SKM-1 treated with dmso at 0.1 percent for 144 hours (cell line): ENCODE data around the gene PTPRN.
"Not testable (repeated sequence)": the region's sequence is repeated elsewhere in the genome, so short reads cannot be mapped to it uniquely, and the experiment has no call there.

Experiments used
- DNase-seq: peaks from one replicate; lab custom pipeline; 2025; ENCODE audit not compliant: unreplicated experiment; lab: John Stamatoyannopoulos, UW

The PTPRN gene

DNA sequence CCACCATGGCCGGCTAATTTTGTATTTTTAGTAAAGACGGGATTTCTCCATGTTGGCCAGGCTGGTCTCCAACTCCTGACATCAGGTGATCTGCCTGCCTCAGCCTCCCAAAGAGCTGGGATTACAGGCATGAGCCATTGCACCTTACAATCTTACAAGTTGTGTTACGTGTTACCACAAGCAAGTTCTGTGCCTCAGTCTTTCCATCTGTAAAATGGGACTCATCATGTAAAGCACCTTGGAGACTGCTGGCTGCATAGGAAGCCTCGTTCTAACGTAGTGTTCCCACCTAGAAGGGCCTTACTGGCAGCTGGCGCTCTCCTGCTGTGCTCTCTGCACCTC is 20.0 kb downstream of the PTPRN start:
- no peak for DNase-seq

DNA sequence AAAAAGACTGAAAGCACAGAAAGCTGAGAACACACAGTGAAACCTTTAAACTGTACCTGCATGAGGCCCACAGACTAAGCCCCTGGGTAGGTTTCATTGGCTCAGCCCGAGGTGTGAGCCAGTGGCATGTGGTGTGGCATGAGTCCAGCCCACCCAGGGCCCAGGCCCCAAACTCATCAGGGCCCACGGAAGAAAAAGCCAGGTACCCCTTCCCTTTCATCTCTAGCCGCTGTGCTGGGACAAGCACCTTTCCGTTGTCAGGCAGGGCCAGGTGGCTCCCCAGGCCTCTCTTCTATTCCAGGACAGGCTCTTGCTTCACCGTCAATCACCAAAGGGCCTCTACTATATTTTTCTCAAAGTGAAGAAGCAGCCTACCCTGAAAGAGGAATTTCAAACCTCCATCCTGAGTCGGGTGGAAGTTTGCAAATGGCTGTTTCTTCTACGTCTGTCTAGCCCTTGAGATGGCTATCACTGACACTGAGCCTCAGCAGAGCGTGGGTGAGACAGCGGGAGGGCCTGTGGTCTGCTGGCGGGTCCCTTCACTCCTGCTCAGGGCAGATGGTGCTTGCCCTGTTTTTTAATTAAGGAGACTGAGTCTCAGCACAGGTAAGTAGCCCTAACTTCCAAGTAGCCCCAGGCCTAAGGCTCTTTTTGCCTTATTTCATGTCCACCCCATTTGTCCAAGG is 21.5 kb downstream of the PTPRN start:
- DNase-seq: no peak

DNA sequence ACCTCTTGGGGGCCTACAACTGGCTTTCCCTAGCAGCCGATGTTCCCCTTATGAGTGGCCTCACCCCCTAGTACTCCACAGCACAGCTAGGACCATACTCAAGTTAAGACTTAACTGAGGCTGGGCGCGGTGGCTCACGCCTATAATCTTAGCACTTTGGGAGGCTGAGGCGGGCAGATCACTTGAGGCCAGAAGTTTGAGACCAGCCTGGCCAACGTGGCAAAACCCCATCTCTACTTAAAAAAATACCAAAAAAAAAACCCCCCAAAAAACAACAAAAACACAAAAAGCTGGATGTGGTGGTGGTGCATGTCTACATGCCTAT is 22.1 kb downstream of the PTPRN start:
- DNase-seq: not testable (repeated sequence)

DNA sequence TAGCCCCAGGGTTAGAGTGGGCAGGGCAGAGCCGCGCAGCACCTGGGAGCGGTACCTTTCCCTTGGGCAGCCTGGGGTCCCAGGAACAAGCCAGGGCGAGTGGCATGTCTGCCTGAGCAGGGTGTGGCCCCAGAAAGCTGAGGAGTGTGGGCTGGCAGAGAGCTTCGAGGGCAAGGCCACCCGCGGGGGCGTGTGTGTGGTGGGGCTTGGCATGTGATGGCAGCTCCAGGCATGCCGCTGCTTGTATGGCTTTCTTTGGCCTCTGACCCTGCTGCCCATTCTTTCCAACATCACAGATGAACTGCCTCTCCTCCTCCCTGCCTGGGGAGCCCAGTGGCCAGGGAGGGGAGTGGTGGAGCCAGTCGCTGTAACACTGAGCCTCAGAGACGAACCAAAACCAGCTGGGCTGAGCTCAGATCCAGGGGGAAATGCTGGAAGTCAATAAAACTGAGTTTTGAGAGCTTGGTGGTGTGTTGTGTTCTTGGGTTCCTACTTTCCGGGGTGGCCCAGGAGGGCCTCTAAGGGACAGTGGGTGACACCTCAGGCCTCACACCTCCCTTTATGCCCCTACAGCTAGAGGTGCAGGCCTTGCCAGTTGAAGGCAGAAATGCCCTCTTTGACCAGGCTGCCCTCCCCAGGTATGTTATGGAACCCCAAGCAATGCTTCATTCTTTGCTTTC is 22.6 kb downstream of the PTPRN start:
- DNase-seq: no peak

DNA sequence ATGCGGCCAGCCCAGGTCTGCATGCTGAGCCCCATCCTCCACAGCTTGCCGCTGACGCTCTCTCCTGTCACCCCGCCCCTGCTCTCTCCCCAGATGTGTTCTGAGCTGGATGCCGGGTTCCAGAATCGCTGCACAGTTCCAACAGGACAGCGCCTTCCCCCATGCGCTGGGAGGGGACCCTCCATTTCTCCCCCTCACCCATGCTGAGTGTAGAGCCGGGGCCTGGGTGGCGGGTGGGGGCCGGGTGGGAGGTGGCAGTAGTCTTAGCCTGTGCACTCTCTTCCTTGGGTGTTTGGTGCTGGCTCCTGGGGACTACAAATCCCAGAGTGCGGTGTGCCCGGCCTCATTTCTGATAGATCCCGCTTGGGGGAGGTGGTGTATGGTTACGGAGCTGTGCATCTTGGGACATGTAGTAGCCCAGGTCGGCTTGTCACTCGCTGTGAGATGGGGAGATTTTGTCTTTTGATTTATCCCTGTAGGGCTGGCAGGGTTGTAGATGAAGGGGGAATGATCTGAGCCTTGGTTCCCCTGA is 23.2 kb downstream of the PTPRN start:
- no peak for DNase-seq

DNA sequence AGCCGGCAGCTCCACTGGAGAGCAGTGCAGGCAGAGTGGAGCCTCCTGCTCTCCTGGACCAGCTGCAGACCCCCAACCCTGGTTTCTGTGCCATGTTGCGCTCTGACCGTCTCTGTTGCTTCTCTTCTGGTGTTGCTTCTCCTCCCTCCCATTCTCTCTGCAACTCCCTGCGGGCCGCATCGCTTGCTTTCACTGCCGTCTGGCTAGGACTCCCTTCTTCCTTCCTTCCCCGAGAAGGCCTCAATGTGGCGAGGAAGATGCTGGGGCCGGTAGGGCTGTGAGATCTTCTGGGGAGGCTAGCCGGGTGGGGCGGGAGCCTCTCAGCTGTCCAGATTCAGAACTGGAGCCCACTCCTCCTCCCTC is 23.8 kb downstream of the PTPRN start:
- no peak for DNase-seq

DNA sequence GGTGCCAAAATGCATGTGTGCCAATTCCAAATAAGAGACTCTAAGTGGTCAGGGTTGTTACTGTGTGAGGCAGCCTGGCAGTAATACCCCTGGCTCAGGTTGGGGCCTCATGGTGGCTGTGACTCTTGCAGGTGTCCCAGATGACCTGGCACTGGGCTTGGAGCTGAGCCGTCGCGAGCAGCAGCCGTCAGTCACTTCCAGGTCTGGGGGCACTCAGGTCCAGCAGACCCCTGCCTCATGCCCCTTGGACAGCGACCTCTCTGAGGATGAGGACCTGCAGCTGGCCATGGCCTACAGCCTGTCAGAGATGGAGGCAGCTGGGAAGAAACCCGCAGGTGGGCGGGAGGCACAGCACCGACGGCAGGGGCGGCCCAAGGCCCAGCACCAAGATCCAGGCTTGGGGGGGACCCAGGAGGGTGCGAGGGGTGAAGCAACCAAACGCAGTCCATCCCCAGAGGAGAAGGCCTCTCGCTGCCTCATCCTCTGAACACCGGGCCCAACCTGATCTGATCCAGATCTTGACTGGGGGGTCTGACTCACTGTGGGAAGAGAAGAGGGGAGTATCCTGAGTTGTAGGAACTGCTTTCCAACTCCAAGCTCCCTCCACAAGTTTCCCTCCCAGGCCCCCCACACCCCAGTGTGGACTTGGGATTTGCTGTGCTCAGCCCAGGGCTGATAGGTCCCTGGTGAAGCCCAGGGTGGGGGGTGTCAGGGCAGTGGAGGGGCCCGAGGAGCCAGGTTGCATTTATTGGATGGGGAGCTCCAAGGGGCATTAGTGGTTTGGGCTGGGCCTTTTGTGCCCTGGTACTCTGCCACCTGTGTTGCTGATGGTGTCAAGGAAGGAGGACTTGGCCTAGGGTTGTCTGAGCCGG is 24.5 kb downstream of the PTPRN start:
- DNase-seq: no peak

DNA sequence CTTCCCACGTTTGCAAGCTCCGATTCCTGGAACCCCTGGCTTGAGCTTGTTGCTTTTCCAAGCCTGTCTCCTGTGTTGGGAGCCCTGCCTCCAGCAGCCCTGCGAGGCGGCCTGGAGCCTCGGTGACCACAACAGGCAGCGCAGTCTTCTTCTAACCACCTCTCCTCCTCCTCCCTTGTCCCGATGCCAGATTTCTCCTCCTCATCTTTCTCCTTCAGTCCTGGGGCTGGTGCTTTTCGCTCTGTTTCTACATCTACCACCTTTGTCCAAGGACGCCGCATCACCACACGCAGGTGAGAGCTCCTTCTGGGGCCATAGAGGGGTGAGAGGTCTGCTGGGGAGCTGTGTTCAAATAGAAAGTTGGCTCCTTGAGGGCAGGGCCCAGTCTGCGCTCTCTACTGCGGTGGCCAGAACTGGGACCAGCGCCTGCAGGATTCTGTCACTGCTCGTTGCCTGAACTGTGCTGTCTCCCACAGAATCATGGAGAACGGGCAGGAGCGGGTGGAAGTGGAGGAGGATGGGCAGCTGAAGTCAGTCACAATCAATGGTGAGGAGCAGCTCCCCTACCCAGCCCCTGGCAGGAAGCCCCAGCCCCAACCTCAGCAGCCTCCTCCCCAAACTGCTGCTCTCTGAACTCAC is 26.1 kb downstream of the PTPRN start:
- DNase-seq: no peak

DNA sequence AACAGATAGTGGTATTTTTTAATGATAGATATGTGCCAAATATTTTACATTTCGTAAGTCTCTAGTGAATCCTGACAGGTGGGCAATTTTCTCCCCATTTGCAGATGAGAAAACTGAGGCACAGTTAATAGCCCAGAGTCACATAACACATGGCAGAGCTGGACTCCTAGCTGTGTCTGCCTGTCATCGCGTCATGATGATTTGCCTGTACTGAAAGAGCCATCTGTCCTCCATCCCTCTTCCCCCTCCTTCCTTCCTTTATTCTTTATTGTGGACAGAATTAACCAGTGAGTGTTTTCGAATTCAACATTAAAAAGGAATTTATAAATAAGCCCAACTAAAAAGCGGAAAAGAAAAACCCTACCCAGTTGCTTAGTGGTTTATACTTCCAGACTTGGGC is 26.8 kb downstream of the PTPRN start:
- DNase-seq: no peak

DNA sequence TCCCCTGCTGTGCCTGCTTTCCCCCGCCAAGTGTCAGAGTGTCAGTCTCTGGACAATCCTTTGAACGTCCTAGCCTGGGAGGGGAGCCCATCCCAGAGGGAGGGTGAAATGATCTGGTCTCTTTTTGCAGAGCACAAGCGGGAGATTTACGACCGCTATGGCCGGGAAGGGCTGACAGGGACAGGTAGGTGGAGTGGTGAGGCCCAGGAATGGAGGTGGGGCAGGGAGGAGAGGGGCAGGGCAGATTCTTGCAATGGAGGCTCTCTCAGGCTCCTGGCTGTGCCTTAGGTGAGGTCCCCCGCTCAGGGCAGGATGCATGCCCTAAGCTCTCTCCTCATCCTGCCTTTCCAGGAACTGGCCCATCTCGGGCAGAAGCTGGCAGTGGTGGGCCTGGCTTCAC is 27.6 kb downstream of the PTPRN start:
- no peak for DNase-seq

DNA sequence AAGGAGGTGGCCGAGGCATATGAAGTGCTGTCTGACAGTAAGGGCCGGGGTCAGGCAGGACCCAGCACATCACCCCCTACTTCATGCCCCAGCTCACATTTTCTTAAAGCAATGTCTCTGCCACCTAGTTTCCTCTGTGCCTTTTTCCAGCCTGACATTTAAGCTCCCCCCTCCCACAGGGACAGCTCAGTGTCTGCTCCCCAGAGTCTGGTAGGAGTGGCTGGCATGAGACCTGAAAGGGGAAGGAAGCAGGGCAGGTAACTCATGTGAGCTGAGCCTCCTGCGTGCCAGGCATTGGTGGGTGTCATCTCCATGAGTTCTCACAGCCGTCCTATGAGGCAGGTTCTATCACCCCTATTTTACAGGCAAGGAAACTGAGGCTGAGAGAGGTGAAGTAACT is 28.6 kb downstream of the PTPRN start:
- no peak for DNase-seq

DNA sequence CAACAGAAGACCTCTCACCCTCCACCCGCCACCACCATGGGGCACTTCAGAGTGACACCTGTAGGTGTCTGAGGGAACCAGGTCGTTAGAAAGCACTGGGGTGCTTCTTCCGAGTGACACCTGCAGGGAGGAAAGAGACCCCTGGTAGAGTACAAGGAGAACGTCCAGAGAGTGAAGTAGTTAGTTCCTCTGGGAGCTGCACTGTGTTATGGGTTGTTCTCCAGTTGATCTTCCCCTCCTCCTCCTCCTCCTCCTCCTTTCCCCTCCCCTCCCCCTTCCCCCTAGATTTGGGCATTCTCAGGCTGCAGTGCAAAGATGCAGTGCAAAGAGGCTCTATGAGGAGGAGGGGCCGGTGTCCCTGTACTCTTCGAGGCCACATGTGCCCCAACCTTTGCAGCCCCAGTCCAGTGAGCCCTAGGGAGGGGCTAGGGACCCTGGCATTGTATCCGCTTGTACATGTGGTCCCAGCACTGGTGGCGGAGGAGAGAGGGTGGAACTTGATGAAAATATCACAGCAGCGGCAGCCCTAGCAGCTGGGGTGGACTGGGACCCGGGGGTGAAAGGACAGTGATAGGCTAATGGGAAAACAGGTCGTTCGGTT is 29.2 kb downstream of the PTPRN start:
- no peak for DNase-seq

DNA sequence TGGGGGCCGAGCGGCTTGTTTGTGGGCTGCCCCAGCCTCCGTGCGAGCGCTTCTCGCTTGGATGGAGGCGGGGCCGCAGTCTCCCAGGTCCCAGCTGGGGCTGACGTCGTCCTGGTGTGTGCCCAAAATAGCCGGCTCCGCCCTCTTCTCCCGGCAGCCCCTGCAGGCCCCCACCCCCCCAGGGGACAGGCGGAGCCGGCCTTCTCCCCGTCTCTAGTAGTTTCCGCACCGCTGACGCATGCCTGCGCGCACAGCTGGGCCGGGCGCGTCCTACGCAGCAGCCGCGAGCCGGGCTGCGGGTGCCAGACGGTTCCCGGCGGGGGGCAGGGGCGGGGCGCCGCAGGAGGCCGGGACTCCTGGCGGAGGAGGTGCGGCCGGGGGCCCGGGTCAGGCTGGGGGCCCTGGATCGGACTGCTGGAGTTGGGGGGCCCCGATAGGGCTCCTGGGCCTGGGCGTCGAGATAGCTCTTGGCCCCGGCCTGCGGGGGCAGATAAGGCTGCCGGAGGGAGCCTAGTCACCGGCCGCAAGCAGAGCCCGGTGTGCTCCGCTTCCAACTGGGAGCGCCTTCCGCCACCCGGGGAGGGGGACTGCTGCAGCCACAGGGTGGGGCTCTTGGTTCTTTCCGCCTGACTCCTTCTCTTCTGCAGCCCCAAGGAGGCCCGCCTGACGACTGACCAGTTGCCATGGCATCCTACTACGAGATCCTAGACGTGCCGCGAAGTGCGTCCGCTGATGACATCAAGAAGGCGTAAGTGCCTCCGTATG is 29.9 kb downstream of the PTPRN start, which contains the start of gene DNAJB2:
TSS of gene DNAJB2 (plus strand) at position 216 of the 765 bp plus-strand sequence. CDS start at position 684, 468 bp downstream.
- peak; percentile 98 for DNase-seq

DNA sequence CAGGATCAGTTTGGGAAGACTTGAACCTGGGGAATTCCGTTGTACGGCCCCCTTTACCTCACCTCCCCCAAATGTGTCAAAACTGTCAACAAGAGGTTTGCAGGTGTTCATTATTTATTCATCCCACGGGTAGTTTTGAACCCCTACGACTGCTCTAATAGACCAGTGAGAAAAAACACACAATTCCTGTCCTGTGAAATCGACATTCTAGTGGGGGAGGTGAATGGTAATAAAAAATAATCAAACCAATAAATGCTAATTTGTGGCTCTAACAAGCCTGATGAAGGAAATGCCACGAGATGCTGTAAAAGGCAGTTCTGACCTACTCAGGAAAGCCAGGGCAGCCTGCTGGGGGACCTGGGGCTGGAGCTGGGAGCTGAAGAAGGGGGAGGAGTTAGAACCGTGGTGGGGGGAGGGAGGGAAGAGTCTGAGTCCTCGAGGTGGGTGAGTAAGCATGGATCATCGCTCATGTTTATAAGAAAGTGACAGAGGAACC is 30.5 kb downstream of the PTPRN start:
- no peak for DNase-seq

DNA sequence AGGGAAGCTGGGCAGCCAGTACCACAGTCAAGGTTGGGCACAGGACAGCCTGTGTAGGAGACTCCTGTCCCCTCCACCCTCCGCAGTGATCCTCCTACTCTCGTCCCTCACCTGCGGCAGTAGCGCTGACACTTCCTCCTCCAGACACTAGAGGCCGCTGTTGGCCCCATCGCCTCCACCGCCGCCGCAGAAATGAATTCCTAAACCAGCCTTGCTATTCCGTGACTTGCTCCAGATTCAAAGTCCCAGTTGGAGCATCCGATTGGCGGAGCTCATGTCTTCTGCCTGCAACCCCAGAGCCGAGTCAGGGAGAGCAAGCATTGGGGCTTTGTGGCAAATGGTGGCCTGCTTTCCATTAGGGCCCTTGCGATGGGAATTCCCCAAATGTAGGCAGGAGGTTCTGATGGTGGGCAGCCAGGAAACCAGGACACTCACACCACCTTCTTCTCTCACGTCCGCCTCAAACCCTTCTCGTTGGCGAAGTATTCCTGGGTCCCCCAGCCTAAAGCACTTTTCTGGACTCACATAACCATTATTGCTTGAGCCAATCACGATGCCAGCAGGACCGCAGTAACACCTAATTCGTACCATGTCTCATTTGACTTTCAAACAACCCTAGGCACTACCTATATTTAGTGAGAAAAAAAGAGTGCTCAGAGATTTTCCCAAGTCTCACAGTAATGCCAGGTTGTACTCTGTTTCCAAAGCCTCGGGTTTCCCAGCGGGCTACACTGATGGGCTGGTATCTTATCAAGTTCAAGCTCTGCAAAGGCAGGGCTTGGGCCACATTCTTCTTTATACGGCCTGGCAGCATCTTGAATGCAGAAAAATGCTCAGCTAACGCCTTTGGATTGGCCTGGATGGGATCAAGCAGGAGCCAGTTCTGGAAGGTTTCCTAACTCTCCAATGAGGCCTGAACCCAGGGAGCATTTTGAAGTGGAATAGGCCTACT is 31.2 kb downstream of the PTPRN start:
- peak; percentile 52 for DNase-seq

DNA sequence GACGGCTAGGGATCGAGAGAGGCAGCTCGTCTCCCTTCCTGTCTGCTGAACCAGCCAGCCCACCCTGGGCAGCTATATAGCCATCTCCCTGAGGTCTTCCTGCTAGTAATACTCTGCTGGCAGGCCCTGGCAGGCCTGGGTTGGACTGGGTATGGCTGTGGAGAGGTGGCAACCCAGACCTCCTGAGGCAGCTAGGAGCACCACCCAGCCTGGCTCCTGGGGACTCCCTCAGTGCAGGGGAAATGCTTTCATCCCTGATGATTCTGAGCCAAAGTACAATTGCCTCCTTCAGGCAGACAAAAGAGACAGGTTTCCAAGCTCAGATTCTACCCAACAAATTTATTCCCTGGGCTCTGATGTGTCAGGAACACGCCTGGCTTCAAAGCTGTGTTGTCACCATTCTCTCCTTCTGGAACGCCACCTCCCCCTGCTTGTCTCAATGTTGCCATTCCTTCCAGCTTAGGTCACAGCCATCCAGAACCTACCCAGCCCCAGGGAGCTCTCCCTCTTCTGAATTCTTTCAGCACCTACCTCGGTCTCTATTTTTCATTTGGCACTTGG is 34.8 kb downstream of the PTPRN start:
- DNase-seq: no peak

DNA sequence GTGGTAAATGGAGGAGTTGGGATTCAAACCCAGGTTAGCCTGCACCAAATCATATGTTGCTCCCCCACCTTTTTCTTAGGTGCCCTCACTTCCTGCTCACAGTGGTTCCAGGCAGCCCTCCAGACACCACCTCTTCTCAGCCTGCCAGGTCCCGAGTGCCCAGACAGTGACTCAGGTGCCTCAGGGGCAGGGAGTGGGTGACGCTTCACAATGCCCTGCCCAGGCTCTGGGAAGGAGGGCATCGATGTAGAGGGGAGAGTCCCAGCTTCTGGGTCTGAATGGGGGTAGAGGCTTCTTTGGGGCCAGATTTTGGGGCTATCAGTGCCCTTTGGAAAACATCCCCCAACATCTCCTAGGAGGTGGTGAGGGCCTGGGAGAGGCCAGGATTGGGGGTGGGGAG is 35.3 kb downstream of the PTPRN start:
- no peak for DNase-seq

DNA sequence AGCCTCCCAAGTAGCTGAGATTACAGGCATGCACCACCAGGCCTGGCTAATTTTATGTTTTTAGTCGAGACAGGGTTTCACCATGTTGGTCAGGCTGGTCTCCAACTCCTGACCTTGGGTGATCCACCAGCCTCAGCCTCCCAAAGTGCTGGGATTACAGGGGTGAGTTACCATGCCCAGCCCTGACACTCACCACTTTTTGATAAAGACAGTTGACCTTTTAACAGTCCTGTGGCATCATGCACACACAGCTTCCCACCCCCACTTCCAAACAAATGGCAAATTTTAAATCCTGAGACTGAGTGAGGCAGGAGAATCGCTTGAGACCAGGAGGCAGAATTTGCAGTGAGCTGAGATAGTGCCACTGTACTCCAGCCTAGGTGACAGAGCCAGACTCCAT is 36.2 kb downstream of the PTPRN start:
- no peak for DNase-seq

DNA sequence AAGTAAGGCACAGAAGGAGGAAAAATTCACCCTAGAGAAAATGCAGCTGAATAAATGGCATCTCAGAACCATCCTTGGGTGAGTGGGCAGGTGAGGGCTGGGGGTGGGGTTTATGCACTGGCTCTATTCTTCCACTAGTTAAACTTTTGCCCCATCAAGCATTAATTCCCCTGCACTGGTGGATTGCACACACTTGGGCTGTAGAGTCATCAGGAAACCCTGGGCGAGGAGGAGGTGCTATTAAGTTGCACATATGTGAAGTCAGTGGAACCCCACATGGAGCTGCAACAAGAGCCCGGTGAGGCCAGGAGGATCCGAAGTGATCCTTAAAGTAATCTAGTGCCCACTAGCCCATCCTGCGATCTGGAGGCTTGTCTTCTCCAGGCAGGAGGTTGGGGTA is 36.8 kb downstream of the PTPRN start:
- DNase-seq: no peak
